DMS114 treated with DMSO at 0.1 percent for 48 hours (cell line): ENCODE data around the gene AQP6.
"Not testable (repeated sequence)": the region's sequence is repeated elsewhere in the genome, so short reads cannot be mapped to it uniquely, and the experiment has no call there.

Experiments used
- DNase-seq: peaks from one replicate; lab custom pipeline; 2025; ENCODE audit not compliant: unreplicated experiment; lab: John Stamatoyannopoulos, UW

The AQP6 gene

GRCh38 chr12:49987625-49988303 lies 15.0 kb downstream of the AQP6 start:
- no peak for DNase-seq

GRCh38 chr12:49989400-49989799 lies 16.7 kb downstream of the AQP6 start:
- not testable (repeated sequence) for DNase-seq

- DNase-seq = no peak
Observed at GRCh38 chr12:49990273-49990672, 17.5 kb downstream of the AQP6 start.

- no peak for DNase-seq
Observed at GRCh38 chr12:49998453-49998852, 25.7 kb downstream of the AQP6 start.

GRCh38 chr12:50003595-50003994 lies 30.8 kb downstream of the AQP6 start:
- DNase-seq = no peak

- DNase-seq = no peak
Observed at GRCh38 chr12:50004696-50005095, 31.9 kb downstream of the AQP6 start.

GRCh38 chr12:50005175-50005574 lies 32.4 kb downstream of the AQP6 start:
- DNase-seq = no peak

GRCh38 chr12:50006280-50006679 lies 33.5 kb downstream of the AQP6 start:
- no peak for DNase-seq

GRCh38 chr12:50006754-50007442 lies 34.2 kb downstream of the AQP6 start:
- DNase-seq = no peak

- no peak for DNase-seq
Observed at GRCh38 chr12:50013361-50014147, 40.8 kb downstream of the AQP6 start.

GRCh38 chr12:50014342-50014741 lies 41.6 kb downstream of the AQP6 start:
- no peak for DNase-seq

GRCh38 chr12:50016501-50017475 lies 44.0 kb downstream of the AQP6 start:
- no peak for DNase-seq

- DNase-seq = no peak
Observed at GRCh38 chr12:50017641-50018040, 44.9 kb downstream of the AQP6 start.

- DNase-seq = no peak
Observed at GRCh38 chr12:50018154-50018553, 45.4 kb downstream of the AQP6 start.

GRCh38 chr12:50018968-50019367 lies 46.2 kb downstream of the AQP6 start:
- no peak for DNase-seq

GRCh38 chr12:50019524-50019923 lies 46.8 kb downstream of the AQP6 start:
- no peak for DNase-seq

GRCh38 chr12:50021031-50021430 lies 48.3 kb downstream of the AQP6 start:
- DNase-seq = no peak

- DNase-seq = no peak
Observed at GRCh38 chr12:50022903-50023302, 50.2 kb downstream of the AQP6 start.

GRCh38 chr12:50024227-50024626 lies 51.5 kb downstream of the AQP6 start:
- no peak for DNase-seq

GRCh38 chr12:50024805-50025186 lies 52.0 kb downstream of the AQP6 start:
- DNase-seq = no peak
